Transverse colon (tissue), 4 donors: Measurements from ENCODE around the gene NDUFAB1. TPM values are rescaled to one million over a fixed set of nuclear protein-coding genes. Genes with fewer than 3 reads are reported as not detected.
A peak's percentile ranks its signal among the peaks of the same experiment; 100 is the strongest.
"Not testable (repeated sequence)": the region's sequence is repeated elsewhere in the genome, so short reads cannot be mapped to it uniquely, and the experiment has no call there.

ENCODE experiments used
- DNase-seq: peaks from one replicate; pipeline ENCODE4 v3.0.0-alpha.2; 2019
- H3K27ac ChIP-seq, 4 donors: fragments of 200-600 bp; sonication (generic); 2 replicates each; pipeline ENCODE4 v1.5.1; 2016 to 2018; ENCODE audit warnings: inconsistent platforms in 4 of 4
- H3K27me3 ChIP-seq: fragments of 200-600 bp; sonication (generic); 2 replicates; pipeline ENCODE4 v1.5.1; 2017; ENCODE audit warnings: inconsistent platforms
- H3K36me3 ChIP-seq, 4 donors: fragments of 200-600 bp; sonication (generic); 2 replicates each; pipeline ENCODE4 v1.5.1; 2017 to 2019; ENCODE audit warnings: inconsistent platforms in 4 of 4
- H3K4me1 ChIP-seq, 4 donors: fragments of 200-600 bp; sonication (generic); 2 replicates each; pipeline ENCODE4 v1.5.1; 2017 to 2020; ENCODE audit warnings: inconsistent platforms in 4 of 4
- H3K4me3 ChIP-seq, 4 donors: fragments of 200-600 bp; sonication (generic); 1 replicate in 1 of 4; 2 replicates in 3 of 4; pipeline versions ENCODE4 v1.5.1 to v1.6.1; 2017 to 2019; ENCODE audit warnings: inconsistent platforms in 4 of 4
- H3K9me3 ChIP-seq, 2 donors: fragments of 200-600 bp; sonication (generic); 2 replicates each; pipeline ENCODE4 v1.5.1; 2017 to 2019; ENCODE audit warnings: inconsistent platforms in 2 of 2
- EP300 ChIP-seq: sonication (generic); formaldehyde crosslinking; IDR thresholded peaks from one replicate; pipeline ENCODE4 v1.6.1; 2017; ENCODE audit warnings: antibody characterized with exemption, low read depth
- POLR2A ChIP-seq: fragments of 450-650 bp; IDR thresholded peaks from one replicate; pipeline ENCODE4 v1.6.1; 2016; ENCODE audit warnings: antibody characterized with exemption, mild to moderate bottlenecking, moderate library complexity
- POLR2AphosphoS5 ChIP-seq, 3 donors: sonication (generic); formaldehyde crosslinking; IDR thresholded peaks; one replicate each; pipeline ENCODE4 v1.6.1; 2016; ENCODE audit warnings: antibody characterized with exemption in 3 of 3
- WGBS, 2 donors: methylation state at CpG; one replicate each; pipeline ENCODE4 v1.1.5; 2018; ENCODE audit warnings: low coverage in 1 of 2; 5-methylcytosine and 5-hydroxymethylcytosine counted together
- in situ Hi-C, 4 donors: fragments of 200-750 bp; cut with MboI; loops; one replicate each; pipeline versions ENCODE4 v1.15.0 to v1.15.1; 2017; ENCODE audit warnings: low sequenced_read_pairs in 3 of 4, low pct_ligation_motif_present in 1 of 4, low pct_unique_long_range_greater_than_20kb in 1 of 4
- intact Hi-C: fragments of 100-400 bp; cut with DNase I; formaldehyde crosslinking; loops from one replicate; pipeline ENCODE4 v1.15.1; 2023; ENCODE audit warnings: low total_unique reads
- total RNA-seq, 4 donors: library from RNA; depleted of rRNA; stranded (reverse); fragments of >200 nt; gene quantifications; one replicate each; pipeline ENCODE4 v1.1.0, GENCODE V29; 2016
- TF ChIP-seq, protein P1 (sequence below), 5 experiments: fragments of 200-600 bp in 3 of 5; fragments of 450-650 bp in 2 of 5; sonication (generic) in 3 of 5; IDR thresholded peaks; 1 replicate in 2 of 5; 2 replicates in 3 of 5; pipeline ENCODE4 v1.5.1; 2016 to 2017; ENCODE audit warnings: antibody characterized with exemption in 5 of 5, inconsistent platforms in 3 of 5, mild to moderate bottlenecking in 2 of 5, moderate library complexity in 1 of 5

The NDUFAB1 gene
- total RNA-seq, 4 donors from 2014 or later = 73.3 to 142 (median 108) TPM

DNA sequence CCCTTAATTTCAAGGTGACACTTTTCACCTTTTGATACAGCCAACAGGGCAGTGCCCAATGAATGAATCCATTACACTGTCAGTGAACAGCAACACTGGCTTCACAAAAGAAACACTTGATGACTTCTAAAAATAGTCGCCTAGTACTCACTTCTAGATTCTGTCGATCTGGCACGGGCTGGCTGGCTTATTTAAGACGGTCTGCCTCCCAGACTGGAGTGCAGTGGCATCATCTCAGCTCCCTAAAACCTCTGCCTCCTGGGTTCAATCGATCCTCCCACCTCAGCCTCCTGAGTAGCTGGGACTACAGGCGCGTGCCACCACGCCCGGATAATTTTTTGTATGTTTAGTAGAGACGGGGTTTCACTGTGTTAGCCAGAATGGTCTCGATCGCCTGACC lies 1.9 kb downstream of the NDUFAB1 start:
- no peak overlapping the region for H3K27ac ChIP-seq
- WGBS, 2 donors = 93 to 100% methylated on average over 1 to 12 of the region's 12 CpGs

DNA sequence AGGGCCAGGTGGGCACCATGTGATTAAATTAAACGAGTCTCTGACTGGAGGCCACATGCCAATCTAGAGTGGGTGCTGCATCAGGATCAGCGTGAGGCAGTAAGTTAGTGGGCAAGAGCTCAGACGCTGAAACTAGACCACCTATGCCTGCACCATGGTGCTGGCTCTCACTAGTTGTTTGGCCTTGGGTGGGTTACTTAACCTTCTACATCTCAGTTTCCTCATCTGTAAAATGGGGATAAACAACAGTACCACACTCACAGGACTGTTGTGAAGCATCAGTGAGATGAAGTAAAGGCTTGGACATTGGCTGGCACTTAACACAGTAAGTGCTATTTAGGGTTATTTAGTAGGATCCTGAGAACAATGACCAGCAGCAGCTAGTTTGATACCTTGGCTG lies 5.9 kb downstream of the NDUFAB1 start:
- no peaks in the 10 kb centered on the region for H3K27me3 ChIP-seq
- no peaks in the 10 kb centered on the region for H3K9me3 ChIP-seq
- TF ChIP-seq POLR2A = no peak
- no peak for TF ChIP-seq POLR2AphosphoS5 (IDR thresholded peaks at IDR 0.05)
- TF ChIP-seq, protein P1, sequence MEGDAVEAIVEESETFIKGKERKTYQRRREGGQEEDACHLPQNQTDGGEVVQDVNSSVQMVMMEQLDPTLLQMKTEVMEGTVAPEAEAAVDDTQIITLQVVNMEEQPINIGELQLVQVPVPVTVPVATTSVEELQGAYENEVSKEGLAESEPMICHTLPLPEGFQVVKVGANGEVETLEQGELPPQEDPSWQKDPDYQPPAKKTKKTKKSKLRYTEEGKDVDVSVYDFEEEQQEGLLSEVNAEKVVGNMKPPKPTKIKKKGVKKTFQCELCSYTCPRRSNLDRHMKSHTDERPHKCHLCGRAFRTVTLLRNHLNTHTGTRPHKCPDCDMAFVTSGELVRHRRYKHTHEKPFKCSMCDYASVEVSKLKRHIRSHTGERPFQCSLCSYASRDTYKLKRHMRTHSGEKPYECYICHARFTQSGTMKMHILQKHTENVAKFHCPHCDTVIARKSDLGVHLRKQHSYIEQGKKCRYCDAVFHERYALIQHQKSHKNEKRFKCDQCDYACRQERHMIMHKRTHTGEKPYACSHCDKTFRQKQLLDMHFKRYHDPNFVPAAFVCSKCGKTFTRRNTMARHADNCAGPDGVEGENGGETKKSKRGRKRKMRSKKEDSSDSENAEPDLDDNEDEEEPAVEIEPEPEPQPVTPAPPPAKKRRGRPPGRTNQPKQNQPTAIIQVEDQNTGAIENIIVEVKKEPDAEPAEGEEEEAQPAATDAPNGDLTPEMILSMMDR (IDR thresholded peaks at IDR 0.05) = no peak
- TF ChIP-seq EP300 = no peak
- in situ Hi-C loops = no loop called here
- H3K4me1 ChIP-seq = peaks cover 9 to 13% (median 11%) of the 10 kb centered on the region in 4 donors
- no peak overlapping the region for H3K27ac ChIP-seq
- peaks cover 0 to 28% (median 9%) of the 10 kb centered on the region in 4 donors for H3K36me3 ChIP-seq
- 82% methylated on average over 3 of the region's 3 CpGs; no CpG with 5 or more reads in 1 of the 2 donors for WGBS, 2 donors
- no peak overlapping the region for H3K4me3 ChIP-seq
- intact Hi-C loops = no loop called here
- no peak for DNase-seq

More for the DNA sequence above, 1.9 kb downstream of the NDUFAB1 start:
- no peaks in the 10 kb centered on the region for H3K9me3 ChIP-seq
- no peak overlapping the region for H3K4me3 ChIP-seq
- peaks cover 12 to 22% (median 14%) of the 10 kb centered on the region in 4 donors for H3K4me1 ChIP-seq
- in situ Hi-C loops (no loop called here), intact Hi-C loops (no loop called here)
- TF ChIP-seq EP300 = no peak
- TF ChIP-seq POLR2A = no peak
- TF ChIP-seq POLR2AphosphoS5 (IDR thresholded peaks at IDR 0.05) = no peak
- TF ChIP-seq, protein P1 (IDR thresholded peaks at IDR 0.05) = no peak
- DNase-seq = no peak
- H3K36me3 ChIP-seq = peaks cover 0 to 15% (median 6%) of the 10 kb centered on the region in 4 donors
- H3K27me3 ChIP-seq = no peaks in the 10 kb centered on the region

DNA sequence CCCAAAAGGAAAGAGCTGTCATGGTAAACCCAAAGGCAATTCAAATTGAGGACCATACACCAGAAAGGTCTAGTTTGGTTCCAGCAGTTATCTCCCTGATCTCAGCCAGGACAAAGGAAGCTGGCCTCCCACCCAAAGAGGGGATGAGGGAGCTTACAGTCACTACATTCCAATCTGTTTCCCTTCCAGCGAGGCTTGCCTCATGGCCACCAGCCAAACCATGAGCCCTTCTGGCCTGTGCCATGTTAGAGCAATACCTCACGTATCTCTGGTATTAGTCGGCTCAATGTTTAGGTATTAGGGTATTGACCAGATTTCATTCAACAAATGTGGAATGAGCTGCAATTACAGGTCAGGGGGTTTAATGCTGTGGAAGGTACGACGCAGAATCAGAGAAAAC lies 8.4 kb downstream of the NDUFAB1 start:
- no peaks in the 10 kb centered on the region for H3K9me3 ChIP-seq
- H3K27ac ChIP-seq = no peak overlapping the region
- no peak for DNase-seq
- H3K27me3 ChIP-seq = no peaks in the 10 kb centered on the region
- TF ChIP-seq EP300 (no peak), POLR2AphosphoS5 (IDR thresholded peaks at IDR 0.05) (no peak), POLR2A (no peak)
- TF ChIP-seq, protein P1 (IDR thresholded peaks at IDR 0.05) = no peak
- H3K4me3 ChIP-seq = no peak overlapping the region
- intact Hi-C loops = no loop called here
- no peaks in the 10 kb centered on the region for H3K4me1 ChIP-seq
- 80 to 91% methylated on average over 1 to 5 of the region's 5 CpGs for WGBS, 2 donors
- in situ Hi-C loops = no loop called here
- H3K36me3 ChIP-seq = peaks cover 0 to 30% (median 14%) of the 10 kb centered on the region in 4 donors

DNA sequence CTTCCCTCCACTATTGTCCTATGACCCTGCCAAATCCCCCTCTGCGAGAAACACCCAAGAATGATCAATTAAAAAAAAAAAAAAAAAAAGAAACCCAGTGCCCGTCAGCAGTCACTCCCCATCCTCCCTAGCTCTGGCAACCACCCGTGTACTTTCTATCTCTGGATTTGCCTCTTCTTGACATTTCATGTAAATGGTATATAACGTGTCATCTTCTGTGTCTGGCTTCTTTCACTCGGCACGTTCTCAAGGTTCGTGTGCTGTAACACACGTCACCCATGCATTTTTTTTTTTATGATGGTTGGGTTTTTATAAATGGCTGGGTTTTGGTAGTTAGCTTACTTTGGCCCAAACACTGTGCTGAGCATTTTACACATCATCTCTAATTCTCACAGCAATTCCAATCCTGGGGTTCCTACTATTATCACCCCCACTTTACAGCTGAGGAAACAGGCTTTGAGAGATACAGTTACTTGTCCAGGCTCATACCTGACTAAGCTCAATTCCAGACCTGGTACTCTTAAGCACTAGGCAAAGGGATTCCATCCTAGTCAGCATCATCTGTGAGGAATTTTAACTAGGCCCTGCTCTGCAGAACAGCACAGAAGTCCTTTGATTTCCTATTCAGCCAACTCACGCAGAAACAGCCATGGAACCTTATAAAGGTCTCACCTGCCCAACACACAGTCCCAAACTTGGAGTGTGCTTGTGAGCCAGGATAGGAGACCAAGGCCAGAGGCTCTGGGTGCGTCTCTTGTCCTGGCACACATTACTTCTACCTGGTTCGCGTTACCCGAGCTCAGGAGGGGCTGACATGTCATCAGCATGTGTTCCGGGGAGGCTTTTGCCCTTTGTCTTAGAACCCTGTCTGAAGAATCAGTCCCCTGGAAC lies 11.7 kb downstream of the NDUFAB1 start:
- no peaks in the 10 kb centered on the region for H3K27me3 ChIP-seq
- intact Hi-C loops (no loop called here), in situ Hi-C loops (no loop called here)
- H3K9me3 ChIP-seq = no peaks in the 10 kb centered on the region
- H3K4me3 ChIP-seq = no peak overlapping the region
- H3K36me3 ChIP-seq = peaks cover 0 to 42% (median 20%) of the 10 kb centered on the region in 4 donors
- no peak for DNase-seq
- H3K4me1 ChIP-seq = no peaks in the 10 kb centered on the region
- H3K27ac ChIP-seq = peak overlapping the region in 2 of 4 donors; percentile 5 to 46
- 82 to 87% methylated on average over 4 to 14 of the region's 14 CpGs for WGBS, 2 donors
- TF ChIP-seq EP300 (no peak), POLR2AphosphoS5 (IDR thresholded peaks at IDR 0.05) (peak in 2 of 3 donors; percentile 42 to 54), POLR2A (no peak)
- TF ChIP-seq, protein P1 (IDR thresholded peaks at IDR 0.05) = no peak

DNA sequence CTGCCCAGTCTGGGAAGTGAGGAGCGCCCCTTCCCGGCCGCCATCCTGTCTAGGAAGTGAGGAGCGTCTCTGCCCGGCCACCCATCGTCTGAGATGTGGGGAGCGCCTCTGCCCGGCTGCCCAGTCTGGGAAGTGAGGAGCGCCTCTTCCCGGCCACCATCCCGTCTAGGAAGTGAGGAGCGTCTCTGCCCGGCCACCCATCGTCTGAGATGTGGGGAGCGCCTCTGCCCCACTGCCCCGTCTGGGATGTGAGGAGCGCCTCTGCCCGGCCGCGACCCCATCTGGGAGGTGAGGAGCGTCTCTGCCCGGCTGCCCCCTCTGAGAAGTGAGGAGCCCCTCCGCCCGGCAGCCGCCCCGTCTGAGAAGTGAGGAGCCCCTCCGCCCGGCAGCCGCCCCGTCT lies 12.8 kb downstream of the NDUFAB1 start:
- H3K4me3 ChIP-seq, DNase-seq, H3K4me1 ChIP-seq, H3K27ac ChIP-seq, intact Hi-C loops, in situ Hi-C loops, H3K9me3 ChIP-seq, H3K27me3 ChIP-seq: not testable (repeated sequence)
- peaks cover 0 to 39% (median 16%) of the 10 kb centered on the region in 4 donors for H3K36me3 ChIP-seq
- 92% methylated on average over 11 of the region's 30 CpGs; no CpG with 5 or more reads in 1 of the 2 donors for WGBS, 2 donors
